HG03045 (cell line): ENCODE data around the gene CACNB1.
A peak's percentile ranks its signal among the peaks of the same experiment; 100 is the strongest.

ENCODE experiments used
- ATAC-seq: cut with Tn5 transposase; IDR thresholded peaks from one replicate; pipeline ENCODE4 v1.9.1; 2021; ENCODE audit warnings: mild to moderate bottlenecking, moderate library complexity; ENCODE audit not compliant: unreplicated experiment

Gene CACNB1

DNA sequence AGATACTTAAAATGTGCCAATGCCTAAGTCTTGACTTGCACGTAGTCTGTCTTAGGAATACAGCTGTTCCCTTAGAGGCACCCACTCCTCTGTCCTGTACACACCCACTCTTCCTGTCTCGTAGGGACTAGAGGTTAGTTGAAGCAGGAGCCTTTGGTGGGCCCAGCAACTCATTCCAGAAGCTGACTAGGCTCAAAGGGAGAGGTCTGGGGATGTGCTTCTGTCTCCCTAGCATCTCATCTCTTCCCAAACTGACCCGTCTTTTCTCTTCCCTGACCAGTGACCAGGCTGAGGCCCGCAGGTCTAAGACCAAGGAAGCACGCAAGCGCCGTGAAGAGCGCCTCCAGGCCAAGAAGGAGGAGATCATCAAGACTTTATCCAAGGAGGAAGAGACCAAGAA is 6.8 kb upstream of the CACNB1 start:
- ATAC-seq: no peak

DNA sequence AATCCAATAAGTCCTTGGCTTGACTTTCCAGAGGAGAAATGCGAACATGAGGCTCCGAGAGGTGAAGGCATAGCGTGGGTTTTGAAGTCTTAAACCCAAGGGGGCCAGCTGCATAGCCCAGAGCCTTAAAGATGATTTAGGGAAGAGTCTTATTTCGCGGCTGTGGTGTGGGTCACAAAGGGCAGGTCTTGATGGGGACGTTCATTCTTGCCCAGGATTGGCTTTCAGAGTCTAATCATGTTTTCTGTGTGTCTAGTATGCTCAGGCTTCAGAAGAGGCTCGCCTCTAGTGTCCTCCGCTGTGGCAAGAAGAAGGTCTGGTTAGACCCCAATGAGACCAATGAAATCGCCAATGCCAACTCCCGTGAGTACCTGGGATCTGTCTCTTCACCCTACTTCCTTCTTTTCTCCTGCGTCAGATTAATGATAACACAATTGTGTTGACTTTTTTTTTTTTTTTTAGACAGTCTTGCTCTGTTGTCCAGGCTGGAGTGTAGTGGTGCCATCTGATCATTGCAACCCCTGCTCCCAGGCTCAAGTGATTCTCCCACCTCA is 3.6 kb upstream of the CACNB1 start:
- no peak for ATAC-seq

DNA sequence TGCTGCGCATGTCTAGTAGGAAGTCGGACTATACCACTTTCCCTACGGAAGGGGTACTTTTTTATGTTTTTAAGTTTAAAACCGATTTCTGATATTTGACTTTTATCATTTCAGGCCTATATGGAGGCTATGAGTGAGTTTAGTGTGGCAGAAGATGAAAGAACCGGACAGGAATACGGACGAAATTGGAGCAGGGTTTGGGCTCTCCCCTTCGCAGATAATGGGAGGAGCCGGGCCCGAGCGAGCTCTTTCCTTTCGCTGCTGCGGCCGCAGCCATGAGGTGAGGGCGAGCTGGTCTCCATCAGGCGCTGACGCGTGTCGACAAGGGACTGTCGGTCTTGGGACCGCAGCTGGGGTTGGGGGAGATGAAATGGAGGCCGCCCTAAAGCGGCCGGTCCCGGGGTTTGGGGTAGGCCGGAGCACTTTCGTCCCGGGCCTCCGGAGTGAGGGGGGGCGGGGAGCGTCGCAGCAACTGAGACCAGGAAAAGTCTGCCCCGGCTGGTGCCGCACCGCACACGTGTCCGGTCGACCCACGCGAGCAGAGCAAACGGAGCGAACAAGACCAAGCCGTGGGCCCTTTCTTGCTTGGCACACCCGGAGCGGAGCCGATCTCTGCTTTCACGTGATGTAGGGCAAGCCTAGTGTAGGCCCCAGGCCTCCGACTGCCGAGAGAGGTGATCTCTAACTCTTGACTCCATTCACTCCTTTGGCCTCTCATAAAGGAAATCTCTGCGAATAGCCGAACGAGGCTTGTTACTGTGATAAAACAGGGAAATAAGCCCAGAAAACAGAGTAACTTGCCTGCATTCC is 2.8 kb upstream of the CACNB1 start, which contains the start of gene RPL19:
Gene RPL19, plus strand, starts transcription at position 214 of the 810 bp plus-strand sequence. Its CDS starts 62 bp downstream, at position 276.
- peak; percentile 61 for ATAC-seq

DNA sequence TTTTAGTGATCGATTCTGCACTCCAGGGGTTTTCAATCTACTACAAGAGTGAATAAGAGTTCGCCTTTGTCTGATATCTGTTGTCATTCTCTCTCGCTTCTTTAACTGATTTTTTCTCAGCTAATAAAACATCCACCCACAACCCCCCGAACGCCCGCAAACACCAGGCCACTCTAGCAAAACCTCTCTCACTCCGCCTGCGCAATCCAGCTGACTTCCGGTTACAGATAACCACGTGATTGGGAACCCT is 2.3 kb upstream of the CACNB1 start:
- peak; percentile 69 for ATAC-seq

DNA sequence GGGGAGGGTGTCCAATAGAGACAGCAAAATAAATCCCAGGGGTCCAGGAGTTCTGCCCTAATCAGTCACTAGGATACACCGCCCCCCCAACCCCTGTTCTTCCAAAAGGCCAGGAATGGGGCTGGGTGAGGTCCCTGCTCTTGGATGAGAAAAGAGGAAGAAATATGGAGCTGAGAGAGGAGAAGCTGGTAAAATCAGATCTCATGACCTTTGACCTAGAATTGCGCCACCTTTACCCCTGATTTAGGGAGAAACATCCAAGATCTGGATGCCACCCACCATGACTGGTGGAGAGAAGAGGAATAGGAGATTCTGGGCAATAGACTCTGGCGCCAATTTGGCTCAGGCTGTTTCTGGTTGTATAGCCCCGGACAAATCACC is 707 bp upstream of the CACNB1 start:
- no peak for ATAC-seq

DNA sequence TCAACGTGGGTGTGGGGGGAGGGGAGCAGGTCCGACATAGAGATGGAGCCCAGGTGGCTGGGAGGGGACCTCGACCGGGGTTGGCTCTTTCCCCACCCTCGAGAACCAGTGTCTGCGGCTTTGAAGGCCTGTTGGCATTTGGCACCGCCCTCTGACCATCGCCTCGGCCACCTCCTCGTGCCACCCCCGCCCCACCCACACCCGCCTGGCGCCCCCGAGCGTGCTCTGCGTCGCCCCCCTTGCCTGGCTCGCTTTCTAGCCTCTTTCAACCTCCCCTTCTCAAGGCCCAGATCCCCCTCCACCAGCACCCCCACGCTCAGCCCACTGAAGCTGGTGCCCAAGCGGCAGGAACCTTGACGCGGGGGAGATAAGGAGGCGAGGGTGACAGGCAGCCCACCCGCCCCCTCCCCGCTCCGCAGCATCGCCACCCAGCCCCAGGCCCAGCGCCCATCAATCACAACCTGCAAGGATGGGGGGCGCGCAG is 619 bp downstream of the CACNB1 start:
- ATAC-seq: no peak

DNA sequence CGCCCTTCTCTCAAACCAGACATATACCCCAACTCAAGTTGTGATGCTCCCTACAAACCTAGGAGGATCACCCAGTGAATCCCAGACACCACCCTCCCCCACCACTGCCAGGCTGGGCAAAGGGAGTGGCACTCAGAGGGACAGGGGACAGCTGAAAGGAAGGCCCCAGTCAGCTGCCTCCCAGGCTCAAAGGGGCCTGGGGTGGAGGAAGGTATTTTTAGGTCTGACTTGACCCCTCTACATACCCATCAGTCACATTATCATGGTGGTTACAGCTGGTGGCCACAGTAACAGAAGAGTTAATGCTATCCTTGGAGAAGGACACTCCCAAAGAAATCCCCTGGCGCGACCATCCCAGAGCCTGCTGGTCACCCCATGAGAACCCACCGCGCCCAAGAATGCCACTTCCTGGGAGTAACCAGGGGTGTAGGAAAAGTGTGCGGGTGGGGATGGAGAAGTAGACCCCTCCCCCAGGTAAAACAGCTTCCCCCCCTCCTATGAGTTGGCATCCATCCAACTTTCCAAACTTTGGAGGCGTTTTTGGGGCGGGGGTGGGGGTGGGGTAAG is 1.1 kb downstream of the CACNB1 start:
- no peak for ATAC-seq

DNA sequence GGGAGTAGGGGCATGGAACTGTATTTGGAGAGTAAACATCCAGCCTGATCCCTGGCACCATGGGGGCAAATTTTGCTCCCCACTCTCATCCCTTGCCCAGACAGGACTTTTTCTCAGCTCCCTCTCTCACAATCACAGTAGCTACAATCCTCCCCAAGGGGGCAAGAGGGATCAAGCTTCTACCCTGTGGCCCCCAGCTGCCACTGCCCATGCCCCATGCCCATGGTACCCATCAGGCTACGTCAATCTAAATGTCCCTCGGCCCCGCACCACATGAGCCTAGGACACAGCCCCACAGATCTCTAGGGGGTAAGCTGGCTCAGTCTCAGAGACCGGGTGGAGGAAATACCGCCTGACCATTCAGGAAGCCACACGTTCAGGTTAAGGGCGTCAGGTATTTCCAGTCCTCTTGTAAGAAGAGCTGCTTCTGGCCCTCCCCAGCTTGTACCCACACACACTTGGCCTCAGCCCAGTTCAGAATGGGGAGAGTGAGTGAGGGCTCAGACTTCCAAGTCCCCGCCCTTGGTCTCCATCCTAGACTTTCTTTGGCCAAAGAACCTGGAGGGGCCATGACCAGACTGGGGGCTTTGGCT is 1.8 kb downstream of the CACNB1 start:
- no peak for ATAC-seq

DNA sequence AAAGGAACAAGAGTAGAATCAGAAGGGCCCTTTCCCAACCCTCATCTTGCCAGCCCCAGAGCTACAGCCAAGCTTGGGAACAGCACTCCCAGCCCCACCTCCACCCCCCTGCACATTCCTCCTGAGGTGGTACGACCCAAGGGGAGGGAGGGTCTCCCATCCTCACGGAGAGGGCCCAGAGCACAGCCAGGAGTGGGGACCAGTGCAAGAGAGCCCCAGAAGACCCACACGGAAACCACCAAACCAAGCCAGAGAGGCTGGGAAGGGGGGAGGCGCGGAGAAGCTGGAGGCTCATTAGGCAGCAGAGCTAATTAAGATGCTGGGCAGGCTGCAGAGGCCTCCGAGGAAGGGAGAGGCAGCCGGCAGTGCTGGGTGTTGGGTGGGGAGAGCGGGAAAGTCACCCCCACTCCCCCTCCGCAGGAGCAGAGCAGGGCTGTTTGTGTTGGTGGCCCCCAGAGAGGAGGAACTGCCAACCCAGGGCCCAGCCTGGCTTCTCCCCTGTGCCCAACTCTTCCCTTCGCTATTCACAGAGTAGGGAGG is 2.4 kb downstream of the CACNB1 start:
- no peak for ATAC-seq

DNA sequence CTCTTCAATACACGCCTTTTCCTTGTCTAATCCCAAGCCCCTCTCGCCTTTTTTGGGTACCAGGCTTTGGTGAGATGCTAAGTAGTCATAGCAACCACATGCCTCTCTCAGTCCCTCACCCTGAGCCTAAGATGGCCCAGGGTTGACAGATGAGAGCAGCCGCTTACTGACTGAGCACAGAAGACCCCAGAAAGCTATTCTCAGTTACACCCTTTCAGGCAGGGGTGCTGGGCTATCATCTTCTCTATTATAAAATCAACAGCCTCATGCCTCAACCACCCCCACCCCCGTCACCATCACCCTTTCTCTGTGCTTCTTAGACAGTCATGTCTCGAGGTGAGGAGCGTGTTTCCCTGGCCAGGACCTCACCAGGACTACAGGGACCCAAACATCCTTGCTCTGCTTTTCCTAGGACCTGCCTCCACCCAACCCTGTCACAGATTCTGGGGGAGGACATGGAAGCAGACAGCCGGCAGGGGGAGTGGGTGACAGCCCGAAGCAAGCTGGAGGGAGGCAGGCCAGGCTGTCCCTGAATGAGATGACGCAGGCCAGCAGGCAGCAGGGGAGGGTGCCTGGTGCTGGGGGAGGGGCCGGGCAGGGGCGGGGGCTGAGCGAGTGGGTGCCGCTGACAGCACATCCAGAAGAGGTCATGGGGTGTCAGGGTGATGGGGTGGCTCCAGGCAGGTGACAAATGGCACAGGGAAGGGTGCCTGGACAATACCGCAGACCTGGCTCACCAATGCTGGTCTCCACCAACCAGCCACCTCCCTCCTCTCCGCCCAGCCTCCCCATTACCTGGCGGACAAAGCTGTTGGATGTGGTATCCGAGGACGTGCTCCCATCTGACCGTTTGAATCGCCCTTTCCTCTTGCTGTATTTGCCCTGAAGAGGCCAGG is 3.1 kb downstream of the CACNB1 start:
- no peak for ATAC-seq

DNA sequence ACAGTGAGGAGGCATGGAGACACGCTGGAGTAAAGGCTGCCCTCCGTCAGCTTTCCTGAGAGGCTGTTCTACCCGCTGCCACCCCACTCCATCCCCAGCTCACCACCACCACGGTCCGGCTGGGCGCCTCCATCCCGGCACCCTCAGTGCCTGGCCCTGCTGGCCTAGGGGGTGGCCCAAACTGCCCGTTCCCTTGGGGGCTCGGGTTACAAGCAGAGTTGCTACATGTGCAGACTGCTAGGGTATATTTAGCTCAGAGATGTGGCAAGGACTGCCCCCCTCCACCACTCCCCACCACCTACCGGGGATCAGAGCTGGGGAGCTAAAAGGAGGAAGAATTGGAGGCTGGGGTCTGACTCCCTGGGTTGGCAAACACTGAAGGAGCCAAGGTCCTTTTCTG is 4.1 kb downstream of the CACNB1 start:
- no peak for ATAC-seq

DNA sequence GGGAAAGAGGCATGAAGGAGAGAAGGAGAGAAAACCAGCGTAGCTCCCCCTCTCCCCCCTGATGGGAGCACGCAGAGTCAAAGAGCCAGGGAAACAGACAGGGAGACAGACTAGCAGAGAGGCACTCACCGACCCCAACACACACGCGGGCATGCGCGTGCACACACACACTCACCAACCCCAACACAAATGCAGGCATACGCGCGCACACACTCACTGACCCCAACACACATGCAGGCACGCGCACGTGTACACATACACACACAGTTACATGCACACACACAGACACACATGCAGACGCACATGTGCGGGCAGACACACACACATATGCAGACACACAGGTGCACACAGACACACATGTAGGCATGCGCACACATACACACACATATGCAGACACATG is 4.6 kb downstream of the CACNB1 start:
- ATAC-seq: no peak

DNA sequence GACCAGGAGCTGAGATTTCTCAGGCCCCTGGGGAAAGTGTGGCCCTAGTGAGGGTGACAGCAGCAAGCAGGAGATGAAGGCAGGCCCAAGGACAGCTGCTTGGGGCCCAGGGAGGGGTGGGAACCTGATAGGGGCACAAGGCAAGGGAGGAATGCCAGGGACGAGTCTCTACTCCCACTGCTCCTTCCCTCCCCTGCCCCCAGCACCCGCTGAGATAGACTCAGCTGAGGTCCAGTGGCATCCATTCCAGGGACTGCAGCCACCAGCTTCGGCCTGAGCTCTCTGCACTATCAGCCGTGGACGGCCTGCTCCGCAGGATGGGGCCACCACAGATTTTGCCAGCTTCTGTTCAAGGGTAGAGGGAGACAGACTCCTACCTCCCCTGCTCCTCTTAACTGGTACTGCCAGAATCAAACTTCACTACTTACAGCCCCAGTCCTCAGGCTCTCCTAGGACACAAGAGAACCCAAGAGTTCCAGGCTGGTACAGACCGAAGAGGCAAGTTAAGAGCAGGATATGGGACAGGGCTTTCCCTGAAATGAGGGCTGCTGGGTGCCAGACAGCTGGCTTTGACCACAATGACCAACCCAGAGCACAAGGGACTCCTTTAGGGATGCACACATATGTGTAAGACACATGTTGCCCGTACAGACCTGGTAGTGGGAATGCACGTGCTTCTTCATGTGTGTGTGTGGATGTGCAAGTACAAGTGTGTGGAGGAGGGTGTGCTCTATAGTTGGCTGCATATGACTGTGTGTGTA is 5.5 kb downstream of the CACNB1 start:
- ATAC-seq: no peak

DNA sequence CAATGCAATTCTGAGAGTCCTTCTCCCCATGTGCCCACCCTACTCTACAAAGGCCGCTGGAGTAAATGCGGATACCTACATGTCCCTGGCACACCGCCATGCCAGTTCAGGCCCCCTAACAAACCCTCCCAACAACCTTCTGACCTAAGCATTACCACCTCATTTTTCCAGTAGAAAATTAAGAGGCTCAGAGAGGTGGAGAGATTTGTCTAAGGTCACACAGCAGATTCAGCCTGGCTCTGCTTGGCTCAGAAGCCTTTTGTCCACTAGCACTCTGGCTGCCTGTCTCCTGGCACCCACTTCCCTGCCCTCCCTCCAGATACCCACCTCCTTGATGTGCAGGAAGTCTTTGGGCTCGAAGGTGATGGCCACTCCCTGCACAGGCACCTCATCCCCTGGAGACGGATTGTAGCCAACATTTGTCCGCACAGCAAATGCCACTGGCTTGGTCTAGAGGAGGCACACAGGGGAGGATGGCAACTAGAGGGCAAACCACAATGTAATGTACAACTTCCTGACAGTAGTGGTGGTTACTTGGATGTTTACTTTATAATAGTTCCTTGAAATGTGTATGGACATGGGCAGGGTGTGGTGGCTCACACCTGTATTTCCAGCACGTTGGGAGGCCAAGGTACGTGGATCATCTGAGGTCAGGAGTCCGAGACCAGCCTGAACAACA is 10.2 kb downstream of the CACNB1 start:
- no peak for ATAC-seq

DNA sequence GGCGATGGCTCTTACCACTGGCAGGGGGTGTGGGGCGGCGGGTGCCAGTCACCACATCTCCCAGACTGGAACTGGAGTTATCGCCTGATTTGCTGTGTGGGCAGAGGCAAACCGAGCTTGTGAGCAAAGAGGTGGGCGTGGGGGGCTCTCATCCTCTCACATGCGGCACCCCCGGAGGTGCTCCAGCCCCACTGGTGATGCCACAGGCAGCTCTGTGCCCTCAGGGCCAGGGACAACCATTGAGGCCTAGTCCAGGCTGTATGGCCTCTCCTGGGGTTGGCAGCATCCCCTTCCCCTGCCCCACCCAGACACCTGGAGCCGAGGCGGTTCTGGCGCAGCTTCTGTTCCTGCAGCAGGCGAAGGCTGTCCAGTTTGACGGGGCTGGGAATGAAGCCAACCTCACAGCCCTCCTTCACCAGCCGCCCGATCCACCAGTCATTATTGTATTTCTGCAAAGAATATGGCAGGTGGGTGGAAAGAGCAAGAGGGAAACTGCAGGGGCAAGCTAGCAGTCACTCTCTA is 10.9 kb downstream of the CACNB1 start:
- ATAC-seq: no peak

DNA sequence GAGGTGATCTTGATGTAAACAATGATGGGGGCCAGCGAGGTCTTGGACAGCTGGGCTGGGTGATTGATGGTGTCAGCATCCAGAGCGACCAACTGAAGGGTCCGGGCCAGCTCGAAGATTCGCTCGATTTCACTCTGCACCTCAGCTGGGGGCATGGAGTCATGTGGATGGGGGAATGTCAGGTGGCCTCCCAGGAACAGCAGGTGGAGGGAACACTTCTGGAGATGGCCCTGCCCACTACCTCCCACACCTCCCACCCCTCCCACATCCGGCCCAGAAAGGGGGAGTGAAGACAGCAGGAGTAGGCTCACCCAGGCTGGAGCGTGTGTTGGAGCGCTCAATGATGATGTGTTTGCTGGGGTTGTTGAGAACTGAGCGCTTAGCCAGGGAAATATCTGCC is 13.7 kb downstream of the CACNB1 start:
- ATAC-seq: no peak

DNA sequence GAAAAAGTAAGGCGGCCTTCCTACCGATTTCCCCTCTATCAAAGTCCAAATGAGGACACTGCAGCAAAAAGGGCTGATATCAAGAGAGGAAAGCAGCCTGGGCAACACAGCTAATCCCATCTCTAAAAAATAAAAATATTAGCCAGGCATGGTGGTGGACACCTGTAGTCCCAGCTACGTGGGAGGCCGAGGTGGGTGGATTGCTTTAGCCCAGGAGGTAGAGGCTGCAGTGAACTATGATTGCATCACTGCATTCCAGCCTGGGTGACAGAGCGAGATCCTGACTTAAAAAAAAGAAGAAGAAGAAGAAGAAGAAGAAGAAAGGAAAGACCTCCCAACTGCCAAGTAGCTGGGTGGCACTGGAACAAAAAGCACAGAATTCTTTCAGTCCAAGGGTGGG is 14.4 kb downstream of the CACNB1 start:
- ATAC-seq: no peak

DNA sequence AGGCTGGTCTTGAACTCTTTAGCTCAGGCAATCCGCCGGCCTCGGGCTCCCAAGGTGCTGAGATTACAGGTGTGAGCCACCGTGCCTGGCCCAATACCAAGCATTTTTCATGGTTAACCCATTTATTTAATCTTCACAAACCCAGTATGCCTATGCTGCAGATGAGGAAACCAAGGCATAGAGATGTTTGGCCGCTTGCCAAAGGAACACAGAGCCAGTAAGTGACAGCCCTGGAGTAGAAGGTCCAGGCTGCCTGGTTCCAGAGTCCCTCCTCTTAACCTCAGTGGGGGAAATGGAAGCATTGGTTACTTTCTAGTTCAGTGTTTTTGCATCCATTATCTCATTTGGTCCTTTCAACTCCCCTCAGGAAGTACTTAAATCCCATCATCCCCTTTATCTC is 16.2 kb downstream of the CACNB1 start:
- ATAC-seq: no peak

DNA sequence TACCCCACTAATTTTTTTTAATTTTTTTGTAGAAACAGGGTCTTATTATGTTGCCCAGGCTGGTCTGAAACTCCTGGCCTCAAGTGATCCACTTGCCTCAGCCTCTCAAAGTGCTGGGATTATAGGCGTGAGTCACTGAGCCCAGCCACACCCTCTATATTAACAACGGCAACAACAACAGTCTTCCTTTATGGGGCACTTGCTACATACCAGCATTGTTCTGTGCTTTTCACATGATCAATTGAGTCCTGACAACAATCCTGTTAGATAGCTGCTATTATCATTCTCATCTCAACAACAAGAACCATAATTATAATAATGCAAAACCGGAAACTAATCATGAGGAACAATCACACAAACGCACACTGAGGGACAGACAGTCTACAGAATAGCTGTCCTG is 18.9 kb downstream of the CACNB1 start:
- no peak for ATAC-seq
